Thoracic aorta (tissue), 2 donors: ENCODE data around the gene DAG1. TPM values are rescaled to one million over a fixed set of nuclear protein-coding genes. Genes with fewer than 3 reads are reported as not detected.

Source experiments
- ATAC-seq: fragments of 150-250 bp; one replicate; pipeline ENCODE4 v1.8.0; 2017; ENCODE audit warnings: low read depth; ENCODE audit not compliant: insufficient number of reproducible peaks, low FRiP score
- DNase-seq: peaks from one replicate; pipeline ENCODE4 v3.0.0-alpha.2; 2020; ENCODE audit warnings: low spot score
- H3K27ac ChIP-seq, 2 donors: fragments of 200-600 bp; sonication (generic); 1 replicate in 1 of 2; 2 replicates in 1 of 2; pipeline ENCODE4 v1.5.1; 2016; ENCODE audit warnings: mild to moderate bottlenecking in 2 of 2, moderate library complexity in 2 of 2
- H3K27me3 ChIP-seq: fragments of 200-600 bp; sonication (generic); replicated peaks from 2 replicates; pipeline ENCODE4 v1.6.0; 2016; ENCODE audit warnings: mild to moderate bottlenecking; ENCODE audit not compliant: insufficient read depth
- H3K36me3 ChIP-seq: fragments of 200-600 bp; sonication (generic); one replicate; pipeline ENCODE4 v1.5.1; 2016
- H3K4me1 ChIP-seq, 2 donors: fragments of 200-600 bp; sonication (generic); 1 replicate in 1 of 2; 2 replicates in 1 of 2; pipeline versions ENCODE4 v1.5.1 to v1.6.0; 2016; ENCODE audit warnings: low read depth in 2 of 2, mild to moderate bottlenecking in 1 of 2; ENCODE audit not compliant: control insufficient read depth in 1 of 2
- H3K4me3 ChIP-seq: fragments of 200-600 bp; sonication (generic); 2 replicates; pipeline ENCODE4 v1.5.1; 2016; ENCODE audit warnings: mild to moderate bottlenecking
- H3K9me3 ChIP-seq: fragments of 200-600 bp; sonication (generic); 2 replicates; pipeline ENCODE4 v1.5.1; 2016
- total RNA-seq, 2 donors: library from RNA; depleted of rRNA; stranded (reverse); fragments of >200 nt; gene quantifications; one replicate each; pipeline versions ENCODE4 v1.1.0 to v1.2.3, GENCODE V29; 2016
- TF ChIP-seq, protein P1 (sequence below): fragments of 200-600 bp; sonication (generic); IDR thresholded peaks from one replicate; pipeline ENCODE4 v1.5.1; 2019; ENCODE audit warnings: antibody characterized with exemption

DAG1 gene
- total RNA-seq, 2 donors from 2014 or later = 71.9 to 171 TPM

DNA sequence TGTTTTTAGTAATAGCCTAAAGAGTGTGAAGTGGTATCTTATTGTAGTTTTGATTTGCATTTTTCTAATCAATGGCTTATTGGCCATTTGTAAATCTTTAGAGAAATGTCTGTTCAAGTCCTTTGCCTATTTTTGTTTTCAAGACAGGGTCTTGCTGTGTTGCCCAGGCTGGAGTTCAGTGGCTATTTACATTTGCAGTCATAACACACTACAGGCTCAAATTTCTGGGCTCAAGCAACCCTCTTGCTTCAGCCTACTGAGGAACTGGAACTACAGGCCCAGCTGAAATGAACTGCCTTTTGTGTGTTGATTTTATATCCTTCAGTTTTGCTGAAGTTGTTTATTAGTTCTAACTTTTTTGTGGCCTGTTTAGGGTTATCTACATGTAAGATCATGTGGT lies 112.1 kb downstream of the DAG1 start:
- H3K4me3 ChIP-seq = no peak overlapping the region
- TF ChIP-seq, protein P1, sequence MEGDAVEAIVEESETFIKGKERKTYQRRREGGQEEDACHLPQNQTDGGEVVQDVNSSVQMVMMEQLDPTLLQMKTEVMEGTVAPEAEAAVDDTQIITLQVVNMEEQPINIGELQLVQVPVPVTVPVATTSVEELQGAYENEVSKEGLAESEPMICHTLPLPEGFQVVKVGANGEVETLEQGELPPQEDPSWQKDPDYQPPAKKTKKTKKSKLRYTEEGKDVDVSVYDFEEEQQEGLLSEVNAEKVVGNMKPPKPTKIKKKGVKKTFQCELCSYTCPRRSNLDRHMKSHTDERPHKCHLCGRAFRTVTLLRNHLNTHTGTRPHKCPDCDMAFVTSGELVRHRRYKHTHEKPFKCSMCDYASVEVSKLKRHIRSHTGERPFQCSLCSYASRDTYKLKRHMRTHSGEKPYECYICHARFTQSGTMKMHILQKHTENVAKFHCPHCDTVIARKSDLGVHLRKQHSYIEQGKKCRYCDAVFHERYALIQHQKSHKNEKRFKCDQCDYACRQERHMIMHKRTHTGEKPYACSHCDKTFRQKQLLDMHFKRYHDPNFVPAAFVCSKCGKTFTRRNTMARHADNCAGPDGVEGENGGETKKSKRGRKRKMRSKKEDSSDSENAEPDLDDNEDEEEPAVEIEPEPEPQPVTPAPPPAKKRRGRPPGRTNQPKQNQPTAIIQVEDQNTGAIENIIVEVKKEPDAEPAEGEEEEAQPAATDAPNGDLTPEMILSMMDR = no peak
- H3K27me3 ChIP-seq = no peaks in the 10 kb centered on the region
- no peaks in the 10 kb centered on the region for H3K36me3 ChIP-seq
- DNase-seq = no peak
- no peak overlapping the region for H3K27ac ChIP-seq
- H3K9me3 ChIP-seq = no peaks in the 10 kb centered on the region
- no peak for ATAC-seq
- no peaks in the 10 kb centered on the region for H3K4me1 ChIP-seq

Other genes starting within 250 kb of the DAG1 start
- 10 to 100 TPM in 1 of 2 donors, 1 to 10 TPM in 1; 5.4 to 15.0 TPM for gene C3orf62, start 193.0 kb upstream of the DAG1 start, total RNA-seq
- gene USP4, start 130.2 kb upstream of the DAG1 start, total RNA-seq = 10 to 100 TPM; 41.2 to 74.1 TPM
- 100 to 1,000 TPM; 187 to 319 TPM for gene GPX1, start 111.9 kb upstream of the DAG1 start, total RNA-seq
- gene RHOA, start 58.3 kb upstream of the DAG1 start, total RNA-seq = 100 to 1,000 TPM; 524 to 630 TPM
- 10 to 100 TPM; 25.7 to 32.4 TPM for gene TCTA, start 57.8 kb upstream of the DAG1 start, total RNA-seq
- 1 to 10 TPM; 7.0 to 7.2 TPM for gene AMT, start 47.8 kb upstream of the DAG1 start, total RNA-seq
- 10 to 100 TPM in 1 of 2 donors, 1 to 10 TPM in 1; 9.8 to 13.5 TPM for gene NICN1, start 40.9 kb upstream of the DAG1 start, total RNA-seq
- gene BSN, start 84.2 kb downstream of the DAG1 start, total RNA-seq = under 1 TPM; 0.27 to 0.35 TPM
- 100 to 1,000 TPM in 1 of 2 donors, 10 to 100 TPM in 1; 57.6 to 108 TPM for gene APEH, start 204.1 kb downstream of the DAG1 start, total RNA-seq
- gene MST1, start 219.2 kb downstream of the DAG1 start, total RNA-seq = 1 to 10 TPM; 8.3 to 9.2 TPM
- 10 to 100 TPM; 28.3 to 29.4 TPM for gene RNF123, start 219.3 kb downstream of the DAG1 start, total RNA-seq
- 1 to 10 TPM; 3.0 to 5.8 TPM for gene AMIGO3, start 249.4 kb downstream of the DAG1 start, total RNA-seq